ENCODE data around the gene RALB.
"Not testable (repeated sequence)": the region's sequence is repeated elsewhere in the genome, so short reads cannot be mapped to it uniquely, and the experiment has no call there.

RALB gene

GRCh38 chr2:120290737-120291136 is 38.1 kb downstream of the RALB start:
- in situ Hi-C loops (cut with HindIII; ENCODE audit: low sequenced_read_pairs), result no loop called here

GRCh38 chr2:120291401-120292311 is 39.0 kb downstream of the RALB start:
- in situ Hi-C loops (cut with HindIII; ENCODE audit: low sequenced_read_pairs), result no loop called here

- in situ Hi-C loops (cut with HindIII; ENCODE audit: low sequenced_read_pairs), result no loop called here
These were observed 40.7 kb downstream of the RALB start for GRCh38 chr2:120293096-120294007.

GRCh38 chr2:120294008-120294340 is 41.3 kb downstream of the RALB start:
- in situ Hi-C loops (cut with HindIII; ENCODE audit: low sequenced_read_pairs), result no loop called here

- in situ Hi-C loops (cut with HindIII; ENCODE audit: low sequenced_read_pairs), result no loop called here
These were observed 45.7 kb downstream of the RALB start for GRCh38 chr2:120298173-120298835.

GRCh38 chr2:120299004-120299403 is 46.4 kb downstream of the RALB start:
- in situ Hi-C loops (cut with HindIII; ENCODE audit: low sequenced_read_pairs), result no loop called here

GRCh38 chr2:120299561-120299960 is 46.9 kb downstream of the RALB start:
- in situ Hi-C loops (cut with HindIII; ENCODE audit: low sequenced_read_pairs), result no loop called here

- in situ Hi-C loops (cut with HindIII; ENCODE audit: low sequenced_read_pairs), result no loop called here
These were observed 47.7 kb downstream of the RALB start for GRCh38 chr2:120300385-120300784.

GRCh38 chr2:120301284-120301683 is 48.6 kb downstream of the RALB start:
- in situ Hi-C loops (cut with HindIII; ENCODE audit: low sequenced_read_pairs), result no loop called here

GRCh38 chr2:120302301-120302700 is 49.6 kb downstream of the RALB start:
- in situ Hi-C loops (cut with HindIII; ENCODE audit: low sequenced_read_pairs), result no loop called here

- in situ Hi-C loops (cut with HindIII; ENCODE audit: low sequenced_read_pairs), result no loop called here
These were observed 50.5 kb downstream of the RALB start for GRCh38 chr2:120303177-120303576.

- in situ Hi-C loops (cut with HindIII; ENCODE audit: low sequenced_read_pairs), result no loop called here
These were observed 52.6 kb downstream of the RALB start for GRCh38 chr2:120305296-120305695.

GRCh38 chr2:120305937-120306490 is 53.4 kb downstream of the RALB start:
- in situ Hi-C loops (cut with HindIII; ENCODE audit: low sequenced_read_pairs), result no loop called here

- in situ Hi-C loops (cut with HindIII; ENCODE audit: low sequenced_read_pairs), result no loop called here
These were observed 54.8 kb downstream of the RALB start for GRCh38 chr2:120307482-120307881.

- in situ Hi-C loops (cut with HindIII; ENCODE audit: low sequenced_read_pairs), result no loop called here
These were observed 55.6 kb downstream of the RALB start for GRCh38 chr2:120308038-120308910.

GRCh38 chr2:120310136-120310535 is 57.5 kb downstream of the RALB start:
- in situ Hi-C loops (cut with HindIII; ENCODE audit: low sequenced_read_pairs), result no loop called here

- in situ Hi-C loops (cut with HindIII; ENCODE audit: low sequenced_read_pairs), result not testable (repeated sequence)
These were observed 58.2 kb downstream of the RALB start for GRCh38 chr2:120310841-120311240.

GRCh38 chr2:120312076-120312475 is 59.4 kb downstream of the RALB start:
- in situ Hi-C loops (cut with HindIII; ENCODE audit: low sequenced_read_pairs), result no loop called here

GRCh38 chr2:120312860-120313694 is 60.4 kb downstream of the RALB start:
- in situ Hi-C loops (cut with HindIII; ENCODE audit: low sequenced_read_pairs), result no loop called here
